NCI-H146 treated with DMSO at 0.1 percent for 48 hours (cell line): Measurements from ENCODE around the gene FRMD4A.

Source experiments
- DNase-seq: peaks from one replicate; lab custom pipeline; 2025; ENCODE audit not compliant: unreplicated experiment; lab: John Stamatoyannopoulos, UW

FRMD4A gene

GRCh38 chr10:14294347-14295059 is 36.2 kb downstream of the FRMD4A start:
- no peak for DNase-seq

- DNase-seq: no peak
Observed at GRCh38 chr10:14293526-14293925, 37.2 kb downstream of the FRMD4A start.

- DNase-seq: no peak
Observed at GRCh38 chr10:14291296-14291695, 39.4 kb downstream of the FRMD4A start.

- no peak for DNase-seq
Observed at GRCh38 chr10:14285941-14286560, 44.7 kb downstream of the FRMD4A start.

- DNase-seq: no peak
Observed at GRCh38 chr10:14282276-14282675, 48.4 kb downstream of the FRMD4A start.

- no peak for DNase-seq
Observed at GRCh38 chr10:14278533-14278932, 52.2 kb downstream of the FRMD4A start.

GRCh38 chr10:14276210-14276609 is 54.5 kb downstream of the FRMD4A start:
- DNase-seq: no peak

- DNase-seq: no peak
Observed at GRCh38 chr10:14271621-14272020, 59.1 kb downstream of the FRMD4A start.

GRCh38 chr10:14270370-14270769 is 60.4 kb downstream of the FRMD4A start:
- no peak for DNase-seq

- DNase-seq: no peak
Observed at GRCh38 chr10:14265709-14266108, 65.0 kb downstream of the FRMD4A start.

GRCh38 chr10:14262836-14263425 is 67.8 kb downstream of the FRMD4A start:
- no peak for DNase-seq

GRCh38 chr10:14261336-14261735 is 69.4 kb downstream of the FRMD4A start:
- DNase-seq: no peak

- peak; percentile 92 for DNase-seq
Observed at GRCh38 chr10:14259696-14260566, 70.8 kb downstream of the FRMD4A start.

- no peak for DNase-seq
Observed at GRCh38 chr10:14254368-14254767, 76.4 kb downstream of the FRMD4A start.

- no peak for DNase-seq
Observed at GRCh38 chr10:14253711-14254110, 77.0 kb downstream of the FRMD4A start.

- no peak for DNase-seq
Observed at GRCh38 chr10:14253079-14253478, 77.6 kb downstream of the FRMD4A start.

- no peak for DNase-seq
Observed at GRCh38 chr10:14250496-14251076, 80.1 kb downstream of the FRMD4A start.

GRCh38 chr10:14247377-14248116 is 83.2 kb downstream of the FRMD4A start:
- DNase-seq: peak; percentile 13

- no peak for DNase-seq
Observed at GRCh38 chr10:14244801-14245211, 85.9 kb downstream of the FRMD4A start.

GRCh38 chr10:14244147-14244546 is 86.6 kb downstream of the FRMD4A start:
- no peak for DNase-seq
